ENCODE results near the gene NXPE1.

- TF ChIP-seq EZH2 (IDR thresholded peaks at IDR 0.05; ENCODE audit: low read depth) (no peak), CTCF (conservative IDR thresholded peaks at IDR 0.05) (no peak)
These were observed 12.0 kb upstream of the NXPE1 start for GRCh38 chr11:114571712-114572111.

Measured in PC-9 (cell line).